Dermis microvascular lymphatic vessel endothelial cell (primary cell): ENCODE results near the gene ITPK1. TPM values are rescaled to one million over a fixed set of nuclear protein-coding genes. Genes with fewer than 3 reads are reported as not detected.

ENCODE experiments used
- DNase-seq, 2 donors: peaks; one replicate each; pipeline versions ENCODE4 v3.0.0 to v3.0.0-alpha.2; 2010; ENCODE audit warnings: low read depth in 2 of 2
- total RNA-seq: library from RNA; depleted of rRNA; stranded (reverse); fragments of >200 nt; gene quantifications from 2 replicates; pipeline ENCODE4 v1.2.1, GENCODE V29; 2014

ITPK1 gene
- total RNA-seq, 1 donor from 2014 or later, result 9.6 TPM

GRCh38 chr14:92971601-92972180 lies 144.0 kb downstream of the ITPK1 start:
- DNase-seq, result no peak

DNA sequence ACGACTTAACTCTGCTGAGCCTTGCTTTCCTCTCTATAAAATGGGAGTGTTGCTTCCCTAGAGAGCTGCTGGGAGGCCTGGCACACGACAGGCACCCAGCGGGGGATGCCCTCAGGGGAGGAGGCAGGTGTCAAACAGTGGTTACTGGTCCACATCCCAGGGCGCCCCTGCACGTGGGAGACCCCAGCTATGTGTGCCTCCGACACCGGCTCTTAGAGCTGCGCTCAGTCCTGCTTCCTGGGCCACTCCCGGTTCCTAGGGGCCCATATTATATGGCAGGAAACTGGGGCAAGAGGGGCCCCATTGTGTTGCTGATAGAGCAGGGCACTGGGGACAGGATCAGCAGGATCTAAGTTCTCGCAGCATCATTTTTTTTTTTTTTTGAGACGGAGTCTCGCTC lies 145.5 kb downstream of the ITPK1 start:
- DNase-seq, result no peak

DNA sequence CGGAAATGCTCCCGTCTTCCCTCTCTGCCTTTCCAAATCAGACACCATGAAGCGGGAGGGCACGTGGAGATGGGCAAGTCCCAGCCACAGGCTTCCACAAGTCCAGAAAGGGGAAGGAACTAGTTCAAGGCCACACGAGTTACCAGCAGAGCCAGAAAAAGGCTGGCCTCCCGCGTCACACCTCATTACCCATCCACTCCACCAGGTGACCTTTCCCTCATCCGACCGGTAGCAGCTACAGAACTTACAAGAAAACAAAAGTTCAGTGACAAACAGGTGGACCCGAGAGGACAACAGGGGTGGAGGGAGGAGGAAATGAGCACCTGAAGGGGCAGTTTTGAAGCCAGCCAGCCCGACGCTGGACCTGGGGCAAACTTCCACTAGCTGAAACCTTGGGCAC lies 145.9 kb downstream of the ITPK1 start:
- DNase-seq, result no peak

DNA sequence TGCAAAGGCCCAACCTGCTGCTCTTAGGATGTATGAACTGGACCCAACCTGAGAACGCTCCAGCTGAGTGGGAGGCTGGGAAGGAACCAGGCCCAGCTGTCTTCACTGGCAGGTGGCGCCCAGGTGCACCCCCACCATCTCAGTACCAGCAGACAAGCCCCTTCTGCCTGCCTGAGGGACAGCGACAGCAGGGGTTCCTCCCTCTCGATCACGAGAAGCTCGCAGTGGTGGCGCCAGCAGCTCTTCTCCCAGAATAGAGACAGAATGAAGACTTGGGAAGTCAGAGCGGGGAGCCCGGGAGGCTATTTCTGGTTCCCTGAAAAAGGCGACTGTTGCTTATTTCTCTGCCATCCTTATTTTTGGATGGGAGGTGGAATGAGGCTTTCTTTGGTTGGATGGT lies 146.3 kb downstream of the ITPK1 start:
- DNase-seq, result no peak

DNA sequence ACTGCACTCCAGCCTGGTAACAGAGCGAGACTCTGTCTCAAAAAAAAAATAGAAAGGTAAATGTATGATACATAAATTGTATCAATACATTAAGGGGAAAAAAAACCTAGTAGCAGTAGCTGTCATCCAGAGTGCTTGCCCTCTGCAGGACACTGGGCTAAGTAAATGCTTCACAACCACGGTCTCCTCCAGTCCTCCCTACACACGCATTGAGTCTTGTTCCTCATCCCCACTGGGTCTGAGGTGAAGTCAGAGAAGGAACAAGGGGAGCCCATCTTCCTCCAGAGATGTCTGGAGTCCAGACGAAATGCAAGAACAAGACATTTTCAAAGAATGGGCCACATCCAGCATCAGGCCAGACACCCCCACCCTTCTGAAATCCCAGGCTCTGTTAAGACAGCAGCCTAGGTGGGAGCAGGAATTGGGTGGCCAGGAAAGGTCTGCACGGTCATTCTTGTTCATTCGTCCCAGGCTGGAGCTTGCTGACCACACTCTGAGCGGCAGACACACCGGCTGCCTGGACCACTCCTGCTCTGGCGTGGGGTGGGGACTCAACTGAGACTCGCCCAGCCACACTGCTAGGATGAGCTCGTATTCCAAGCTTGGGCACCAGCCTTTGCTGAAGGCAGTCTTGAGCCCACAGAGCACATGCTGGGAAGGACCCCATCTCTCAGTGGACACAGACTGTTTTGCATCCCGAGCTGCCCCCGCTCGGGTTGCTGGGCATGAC lies 147.3 kb downstream of the ITPK1 start:
- no peak for DNase-seq

- DNase-seq, result no peak
Observed at GRCh38 chr14:92967346-92967926, 148.3 kb downstream of the ITPK1 start.

DNA sequence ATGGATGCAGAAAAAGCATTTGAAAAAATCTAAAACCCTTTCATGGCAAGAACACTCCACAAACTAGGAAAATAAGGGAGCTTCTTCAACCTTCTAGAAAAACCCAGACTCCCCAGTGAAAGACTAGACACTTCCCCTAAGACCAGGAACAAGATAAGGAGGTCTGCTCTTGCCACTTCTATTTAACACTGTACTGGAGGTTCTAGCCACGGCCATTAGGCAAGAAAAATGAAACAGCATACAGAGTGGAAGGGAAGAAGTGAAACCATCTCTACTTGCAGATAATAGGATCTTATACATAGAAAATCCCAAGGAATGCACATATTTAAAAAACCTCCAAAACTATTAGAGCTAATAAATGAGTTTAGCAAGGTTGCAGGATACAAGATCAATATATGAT lies 150.4 kb downstream of the ITPK1 start:
- DNase-seq, result no peak

DNA sequence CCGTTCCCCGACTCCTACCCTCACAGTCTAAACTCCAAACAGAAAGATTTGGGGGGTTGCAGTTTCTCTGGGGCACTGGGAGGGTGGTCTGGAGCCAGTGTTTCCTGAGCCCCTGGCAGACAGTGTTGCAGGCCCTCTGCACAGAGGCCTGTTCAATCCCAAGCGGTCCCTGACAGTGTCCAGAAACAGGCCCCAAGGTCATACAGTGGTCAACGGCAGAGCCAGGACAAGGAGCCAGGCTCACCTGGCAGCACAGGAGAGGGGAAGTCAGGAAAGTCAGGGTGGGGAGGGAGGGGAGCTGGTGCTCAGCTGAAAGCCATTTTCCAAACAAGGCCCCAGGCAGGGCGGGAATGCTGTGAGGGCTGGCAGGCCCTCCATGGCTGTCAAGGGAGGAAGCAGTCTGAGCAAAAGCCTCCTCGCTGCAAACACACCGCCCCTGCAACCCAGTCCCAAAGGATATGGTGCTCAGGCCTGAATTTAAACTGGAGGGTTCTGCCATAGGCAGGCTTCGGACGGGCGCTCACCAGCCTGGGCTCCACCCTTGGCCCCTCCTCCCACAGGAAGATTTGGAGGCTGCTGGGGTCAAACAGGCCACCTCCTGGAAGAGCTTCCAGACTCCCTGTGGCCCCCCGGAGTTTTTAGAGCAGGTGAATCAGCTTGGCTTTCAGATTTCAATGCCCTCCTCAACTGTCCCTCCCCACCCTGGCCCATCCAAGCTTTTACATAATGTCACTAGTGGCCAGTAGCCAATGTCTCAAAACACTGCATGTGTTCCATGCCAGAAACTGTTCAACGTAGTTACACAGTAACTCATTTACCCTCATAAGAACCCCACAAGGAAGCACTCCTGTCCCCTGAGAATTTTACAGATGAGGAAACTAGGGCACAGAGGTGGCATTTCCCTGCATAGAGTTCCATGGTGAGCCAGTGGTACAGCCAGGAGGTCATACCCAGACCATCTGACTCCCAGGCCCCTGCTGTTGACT lies 151.3 kb downstream of the ITPK1 start:
- no peak for DNase-seq

GRCh38 chr14:92963301-92964123 lies 152.2 kb downstream of the ITPK1 start:
- DNase-seq, result peak; percentile 26 to 76

- no peak for DNase-seq
Observed at GRCh38 chr14:92962831-92963095, 153.0 kb downstream of the ITPK1 start.

- no peak for DNase-seq
Observed at GRCh38 chr14:92962031-92962830, 153.5 kb downstream of the ITPK1 start.

DNA sequence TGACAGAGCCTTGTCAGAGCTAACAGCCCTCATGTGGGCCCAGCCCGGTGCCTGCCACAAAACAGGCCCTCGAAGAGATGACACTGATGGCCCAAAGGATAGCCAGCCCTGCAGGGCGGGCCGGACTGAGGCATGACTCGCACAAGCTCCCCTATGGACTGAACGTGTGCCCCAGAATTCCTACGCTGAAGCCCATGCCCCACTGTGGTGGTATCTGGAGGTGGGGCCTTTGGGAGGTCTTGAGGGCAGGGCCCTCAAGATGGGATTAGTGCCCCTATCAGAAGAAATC lies 154.2 kb downstream of the ITPK1 start:
- DNase-seq, result no peak

- peak in 1 of 2 donors; percentile 35 for DNase-seq
Observed at GRCh38 chr14:92960706-92961566, 154.8 kb downstream of the ITPK1 start.

GRCh38 chr14:92959761-92960680 lies 155.7 kb downstream of the ITPK1 start:
- DNase-seq, result peak in 1 of 2 donors; percentile 13

GRCh38 chr14:92959189-92959531 lies 156.6 kb downstream of the ITPK1 start:
- no peak for DNase-seq

GRCh38 chr14:92958373-92959188 lies 157.1 kb downstream of the ITPK1 start:
- DNase-seq, result no peak

DNA sequence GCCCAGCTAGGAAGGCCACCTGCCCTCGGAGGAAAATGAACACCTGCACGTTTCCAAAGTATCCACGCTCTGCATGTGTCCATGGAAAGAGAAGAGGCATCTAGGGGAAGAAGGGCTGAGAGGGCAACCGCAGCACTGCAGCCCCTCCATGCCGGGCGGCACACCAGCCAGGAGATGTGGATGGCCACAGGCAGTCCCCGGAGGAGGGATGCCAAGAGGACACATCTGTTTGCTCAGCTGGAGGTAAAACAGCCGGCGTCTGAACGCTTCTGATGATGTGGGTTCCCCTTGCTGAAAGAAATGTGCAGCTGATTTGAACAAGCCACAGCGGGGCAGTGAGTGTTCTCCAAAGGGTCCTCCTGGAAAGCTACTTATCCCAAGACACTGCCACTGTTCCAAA lies 158.8 kb downstream of the ITPK1 start:
- DNase-seq, result no peak

- no peak for DNase-seq
Observed at GRCh38 chr14:92955381-92955780, 160.3 kb downstream of the ITPK1 start.
